B cell (primary cell): Measurements from ENCODE around the gene LRCH1.

Source experiments
- CTCF ChIP-seq: fragments of 200-600 bp; IDR thresholded peaks from one replicate; pipeline ENCODE4 v1.8.0; 2022; ENCODE audit warnings: antibody characterized with exemption, mild to moderate bottlenecking
- EZH2 ChIP-seq: IDR thresholded peaks from 2 replicates; pipeline ENCODE4 v1.6.1; 2012; ENCODE audit warnings: borderline replicate concordance, low read depth, mild to moderate bottlenecking, moderate library complexity, low read length; ENCODE audit not compliant: insufficient read depth, poor library complexity, severe bottlenecking

- TF ChIP-seq CTCF (no peak), EZH2 (no peak)
These were observed 75.8 kb downstream of the LRCH1 start for GRCh38 chr13:46628622-46629365.
